Measurements from ENCODE around the gene TTBK1.

TTBK1 gene

GRCh38 chr6:43285832-43286231 is 42.6 kb downstream of the TTBK1 start:
- no peak for TF ChIP-seq CTCF (IDR thresholded peaks at IDR 0.05; ENCODE audit: insufficient read depth, low read depth, low read length, missing control alignments)
- DNase-seq (ENCODE audit: low read depth), result no peak
- H3K4me3 ChIP-seq (ENCODE audit: low read length), result no peak overlapping the region

- TF ChIP-seq CTCF (IDR thresholded peaks at IDR 0.05; ENCODE audit: insufficient read depth, low read depth, low read length, missing control alignments), result no peak
- DNase-seq (ENCODE audit: low read depth), result no peak
- H3K4me3 ChIP-seq (ENCODE audit: low read length), result no peak overlapping the region
These were observed 43.2 kb downstream of the TTBK1 start for GRCh38 chr6:43286456-43286979.

- no peak for DNase-seq (ENCODE audit: low read depth)
- no peak for TF ChIP-seq CTCF (IDR thresholded peaks at IDR 0.05; ENCODE audit: insufficient read depth, low read depth, low read length, missing control alignments)
- no peak overlapping the region for H3K4me3 ChIP-seq (ENCODE audit: low read length)
These were observed 43.9 kb downstream of the TTBK1 start for GRCh38 chr6:43286980-43287716.

GRCh38 chr6:43287717-43288679 is 44.7 kb downstream of the TTBK1 start:
- H3K4me3 ChIP-seq (ENCODE audit: low read length), result no peak overlapping the region
- DNase-seq (ENCODE audit: low read depth), result no peak
- no peak for TF ChIP-seq CTCF (IDR thresholded peaks at IDR 0.05; ENCODE audit: insufficient read depth, low read depth, low read length, missing control alignments)

GRCh38 chr6:43290339-43290904 is 47.1 kb downstream of the TTBK1 start:
- TF ChIP-seq CTCF (IDR thresholded peaks at IDR 0.05; ENCODE audit: insufficient read depth, low read depth, low read length, missing control alignments), result no peak
- H3K4me3 ChIP-seq (ENCODE audit: low read length), result no peak overlapping the region
- DNase-seq (ENCODE audit: low read depth), result no peak

- no peak for DNase-seq (ENCODE audit: low read depth)
- H3K4me3 ChIP-seq (ENCODE audit: low read length), result no peak overlapping the region
- TF ChIP-seq CTCF (IDR thresholded peaks at IDR 0.05; ENCODE audit: insufficient read depth, low read depth, low read length, missing control alignments), result no peak
These were observed 47.6 kb downstream of the TTBK1 start for GRCh38 chr6:43290905-43291355.

Measured in epithelial cell of esophagus (primary cell).